Dermis lymphatic vessel endothelial cell (primary cell): ENCODE measurements around the gene PCDHA9. TPM values are rescaled to one million over a fixed set of nuclear protein-coding genes. Genes with fewer than 3 reads are reported as not detected.

ENCODE experiments used
- total RNA-seq: library from RNA; depleted of rRNA; stranded (reverse); fragments of >200 nt; gene quantifications from 2 replicates; pipeline ENCODE4 v1.2.1, GENCODE V29; 2014

The PCDHA9 gene, protein sequence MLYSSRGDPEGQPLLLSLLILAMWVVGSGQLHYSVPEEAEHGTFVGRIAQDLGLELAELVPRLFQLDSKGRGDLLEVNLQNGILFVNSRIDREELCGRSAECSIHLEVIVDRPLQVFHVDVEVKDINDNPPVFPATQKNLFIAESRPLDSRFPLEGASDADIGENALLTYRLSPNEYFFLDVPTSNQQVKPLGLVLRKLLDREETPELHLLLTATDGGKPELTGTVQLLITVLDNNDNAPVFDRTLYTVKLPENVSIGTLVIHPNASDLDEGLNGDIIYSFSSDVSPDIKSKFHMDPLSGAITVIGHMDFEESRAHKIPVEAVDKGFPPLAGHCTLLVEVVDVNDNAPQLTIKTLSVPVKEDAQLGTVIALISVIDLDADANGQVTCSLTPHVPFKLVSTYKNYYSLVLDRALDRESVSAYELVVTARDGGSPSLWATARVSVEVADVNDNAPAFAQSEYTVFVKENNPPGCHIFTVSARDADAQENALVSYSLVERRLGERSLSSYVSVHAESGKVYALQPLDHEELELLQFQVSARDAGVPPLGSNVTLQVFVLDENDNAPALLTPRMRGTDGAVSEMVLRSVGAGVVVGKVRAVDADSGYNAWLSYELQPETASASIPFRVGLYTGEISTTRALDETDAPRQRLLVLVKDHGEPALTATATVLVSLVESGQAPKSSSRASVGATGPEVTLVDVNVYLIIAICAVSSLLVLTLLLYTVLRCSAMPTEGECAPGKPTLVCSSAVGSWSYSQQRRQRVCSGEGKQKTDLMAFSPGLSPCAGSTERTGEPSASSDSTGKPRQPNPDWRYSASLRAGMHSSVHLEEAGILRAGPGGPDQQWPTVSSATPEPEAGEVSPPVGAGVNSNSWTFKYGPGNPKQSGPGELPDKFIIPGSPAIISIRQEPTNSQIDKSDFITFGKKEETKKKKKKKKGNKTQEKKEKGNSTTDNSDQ
- under 0.01 and 0.09 TPM in 2 replicates for total RNA-seq

DNA sequence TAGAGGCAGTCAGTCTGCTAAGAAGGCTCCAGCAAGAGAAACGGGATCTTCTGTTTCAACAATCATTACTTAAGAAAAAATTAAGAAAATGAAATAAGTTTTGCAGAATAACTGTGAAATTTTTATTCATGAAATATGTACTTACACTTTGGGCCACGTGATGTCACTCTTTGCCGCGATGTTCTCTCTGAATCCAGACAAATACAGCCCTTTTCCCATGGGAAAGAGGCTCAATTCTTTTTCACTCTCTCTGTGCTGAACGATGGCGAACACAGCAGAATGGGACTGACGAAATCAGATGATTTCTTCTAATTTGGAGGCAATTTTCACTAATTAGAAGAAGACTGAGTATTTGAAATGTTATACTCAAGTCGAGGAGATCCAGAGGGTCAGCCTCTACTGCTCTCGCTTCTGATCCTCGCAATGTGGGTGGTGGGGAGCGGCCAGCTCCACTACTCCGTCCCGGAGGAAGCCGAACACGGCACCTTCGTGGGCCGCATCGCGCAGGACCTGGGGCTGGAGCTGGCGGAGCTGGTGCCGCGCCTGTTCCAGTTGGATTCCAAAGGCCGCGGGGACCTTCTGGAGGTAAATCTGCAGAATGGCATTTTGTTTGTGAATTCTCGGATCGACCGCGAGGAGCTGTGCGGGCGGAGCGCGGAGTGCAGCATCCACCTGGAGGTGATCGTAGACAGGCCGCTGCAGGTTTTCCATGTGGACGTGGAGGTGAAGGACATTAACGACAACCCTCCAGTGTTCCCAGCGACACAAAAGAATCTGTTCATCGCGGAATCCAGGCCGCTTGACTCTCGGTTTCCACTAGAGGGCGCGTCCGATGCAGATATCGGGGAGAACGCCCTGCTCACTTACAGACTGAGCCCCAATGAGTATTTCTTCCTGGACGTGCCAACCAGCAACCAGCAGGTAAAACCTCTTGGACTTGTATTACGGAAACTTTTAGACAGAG is at the start of gene PCDHA9:
Gene PCDHA9 (plus strand): TSS at position 244 of the 964 bp plus-strand sequence. CDS start 114 bp downstream, at position 358.

DNA sequence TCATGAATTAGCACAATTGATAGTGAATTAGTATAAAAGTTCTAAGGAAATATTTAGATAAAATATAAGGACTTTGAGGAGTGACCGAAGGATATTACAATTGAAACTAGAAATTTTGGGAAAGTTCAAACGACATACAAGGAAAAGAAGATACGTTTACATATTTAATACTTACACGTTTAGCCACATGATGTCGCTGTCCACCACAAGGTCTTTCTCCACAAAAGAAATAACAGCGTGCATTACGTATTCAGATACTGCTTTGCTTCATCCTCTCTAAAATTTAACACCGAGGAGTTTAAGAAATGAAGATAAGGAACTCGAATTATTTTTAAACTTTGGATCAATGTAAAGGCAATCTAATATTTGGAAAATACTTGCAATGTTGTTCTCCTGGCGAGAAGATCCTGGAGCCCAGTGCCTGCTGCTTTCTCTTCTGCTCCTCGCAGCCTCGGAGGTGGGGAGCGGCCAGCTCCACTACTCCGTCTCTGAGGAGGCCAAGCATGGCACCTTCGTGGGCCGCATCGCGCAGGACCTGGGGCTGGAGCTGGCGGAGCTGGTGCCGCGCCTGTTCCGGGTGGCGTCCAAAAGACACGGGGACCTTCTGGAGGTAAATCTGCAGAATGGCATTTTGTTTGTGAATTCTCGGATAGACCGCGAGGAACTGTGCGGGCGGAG is 47.2 kb upstream of the PCDHA9 start, which contains the start of gene PCDHA3:
Gene PCDHA3 (plus strand): TSS at position 242 of the 678 bp plus-strand sequence.

DNA sequence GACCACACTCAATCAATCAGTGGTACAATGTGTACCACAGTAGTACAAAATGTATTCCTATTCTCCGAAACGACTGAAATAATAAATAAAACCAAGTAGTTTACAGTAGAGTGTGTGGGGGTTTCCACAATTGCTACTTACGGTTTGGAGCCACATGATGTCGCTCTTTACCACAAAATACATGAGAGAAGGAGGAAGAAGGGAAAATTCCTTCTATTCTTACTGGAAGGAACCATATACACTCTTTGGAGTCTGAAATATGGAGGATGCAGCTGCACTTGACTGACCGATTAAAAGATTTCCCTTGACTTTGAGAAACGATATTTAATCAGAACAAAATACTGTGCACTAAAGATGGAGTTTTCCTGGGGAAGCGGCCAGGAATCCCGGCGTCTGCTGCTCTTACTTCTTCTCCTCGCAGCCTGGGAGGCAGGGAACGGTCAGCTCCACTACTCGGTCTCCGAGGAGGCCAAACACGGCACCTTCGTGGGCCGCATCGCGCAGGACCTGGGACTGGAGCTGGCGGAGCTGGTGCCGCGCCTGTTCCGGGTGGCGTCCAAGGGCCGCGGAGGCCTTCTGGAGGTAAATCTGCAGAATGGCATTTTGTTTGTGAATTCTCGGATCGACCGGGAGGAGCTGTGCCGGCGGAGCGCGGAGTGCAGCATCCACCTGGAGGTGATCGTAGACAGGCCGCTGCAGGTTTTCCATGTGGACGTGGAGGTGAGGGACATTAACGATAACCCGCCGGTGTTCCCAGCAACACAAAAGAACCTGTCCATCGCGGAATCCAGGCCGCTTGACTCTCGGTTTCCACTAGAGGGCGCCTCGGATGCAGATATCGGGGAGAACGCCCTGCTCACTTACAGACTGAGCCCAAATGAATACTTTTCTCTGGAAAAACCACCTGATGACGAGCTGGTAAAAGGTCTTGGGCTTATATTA is 41.1 kb upstream of the PCDHA9 start, which contains the start of gene PCDHA4:
Gene PCDHA4 (plus strand): TSS at position 235 of the 942 bp plus-strand sequence.

DNA sequence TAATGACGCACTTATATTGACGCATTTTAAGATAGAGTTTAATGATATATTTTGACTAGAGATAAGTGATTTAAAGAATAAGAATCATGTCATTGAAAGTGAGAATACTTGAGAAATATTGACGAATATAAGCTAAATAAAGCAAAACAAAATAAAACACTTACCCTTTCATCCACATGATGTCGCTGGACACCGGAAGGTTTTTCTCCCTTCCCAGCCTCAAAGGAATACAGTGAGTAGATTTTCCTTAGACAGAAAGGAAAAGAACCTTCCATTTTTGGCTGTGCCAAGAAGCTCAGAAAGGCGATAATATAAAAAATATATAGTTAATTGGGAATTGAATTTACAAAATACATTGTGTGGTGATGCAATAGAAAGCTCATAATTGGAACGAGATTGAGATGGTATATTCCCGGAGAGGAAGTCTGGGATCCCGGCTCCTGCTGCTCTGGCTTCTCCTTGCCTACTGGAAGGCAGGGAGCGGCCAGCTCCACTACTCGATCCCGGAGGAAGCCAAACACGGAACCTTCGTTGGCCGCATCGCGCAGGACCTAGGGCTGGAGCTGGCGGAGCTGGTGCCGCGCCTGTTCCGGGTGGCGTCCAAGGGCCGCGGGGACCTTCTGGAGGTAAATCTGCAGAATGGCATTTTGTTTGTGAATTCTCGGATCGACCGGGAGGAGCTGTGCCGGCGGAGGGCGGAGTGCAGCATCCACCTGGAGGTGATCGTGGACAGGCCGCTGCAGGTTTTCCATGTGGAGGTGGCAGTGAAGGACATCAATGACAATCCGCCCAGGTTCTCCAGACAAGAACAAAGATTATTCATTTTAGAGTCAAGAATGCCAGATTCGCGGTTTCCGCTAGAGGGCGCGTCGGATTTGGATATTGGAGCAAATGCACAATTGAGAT is 26.6 kb upstream of the PCDHA9 start, which contains the start of gene PCDHA5:
Gene PCDHA5 (plus strand): TSS at position 239 of the 906 bp plus-strand sequence.

DNA sequence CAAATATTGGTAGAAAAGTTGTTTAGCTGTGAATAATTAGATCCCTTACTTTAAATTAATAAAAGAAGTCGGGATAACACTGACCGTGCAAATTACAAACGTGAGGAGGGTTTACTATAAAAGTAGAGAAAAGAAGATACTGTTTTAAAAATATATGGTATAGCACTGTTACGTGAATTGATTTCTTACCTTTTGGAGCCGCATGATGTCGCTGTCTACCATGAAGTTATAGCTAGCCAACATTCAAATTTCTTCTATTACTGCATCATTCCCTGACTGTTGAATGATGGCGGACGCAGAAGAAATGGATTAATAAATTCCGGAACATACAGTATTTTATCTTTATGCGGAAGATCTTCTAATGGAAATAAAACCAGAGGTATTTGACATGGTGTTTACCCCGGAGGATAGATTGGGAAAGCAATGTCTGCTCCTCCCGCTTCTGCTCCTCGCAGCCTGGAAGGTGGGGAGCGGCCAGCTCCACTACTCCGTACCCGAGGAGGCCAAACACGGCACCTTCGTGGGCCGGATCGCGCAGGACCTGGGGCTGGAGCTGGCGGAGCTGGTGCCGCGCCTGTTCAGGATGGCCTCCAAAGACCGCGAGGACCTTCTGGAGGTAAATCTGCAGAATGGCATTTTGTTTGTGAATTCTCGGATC is 20.3 kb upstream of the PCDHA9 start, which contains the start of gene PCDHA6:
Gene PCDHA6 (plus strand): TSS at position 257 of the 658 bp plus-strand sequence. CDS start 132 bp downstream, at position 389.

DNA sequence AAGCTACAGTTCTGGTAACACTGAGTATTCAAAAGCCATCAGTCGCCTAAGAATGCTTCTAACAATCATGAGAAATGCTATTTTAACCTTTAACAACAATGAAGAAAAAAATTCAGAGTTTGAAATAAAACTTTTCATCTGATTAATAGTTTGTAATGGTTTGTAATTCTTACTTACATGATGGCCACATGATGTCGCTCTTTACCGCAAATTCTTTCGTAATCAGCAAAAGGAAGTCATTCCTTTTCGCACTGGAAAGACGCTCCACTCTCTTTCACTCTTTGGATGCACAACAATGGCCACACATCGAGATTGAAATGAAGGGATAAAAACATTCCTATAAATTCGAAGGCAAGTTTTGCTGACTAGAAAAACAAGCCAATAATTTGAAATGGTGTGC is 14.2 kb upstream of the PCDHA9 start, which contains the start of gene PCDHA7:
Gene PCDHA7 (plus strand): TSS at position 277 of the 400 bp plus-strand sequence. CDS start 115 bp downstream, at position 392.

DNA sequence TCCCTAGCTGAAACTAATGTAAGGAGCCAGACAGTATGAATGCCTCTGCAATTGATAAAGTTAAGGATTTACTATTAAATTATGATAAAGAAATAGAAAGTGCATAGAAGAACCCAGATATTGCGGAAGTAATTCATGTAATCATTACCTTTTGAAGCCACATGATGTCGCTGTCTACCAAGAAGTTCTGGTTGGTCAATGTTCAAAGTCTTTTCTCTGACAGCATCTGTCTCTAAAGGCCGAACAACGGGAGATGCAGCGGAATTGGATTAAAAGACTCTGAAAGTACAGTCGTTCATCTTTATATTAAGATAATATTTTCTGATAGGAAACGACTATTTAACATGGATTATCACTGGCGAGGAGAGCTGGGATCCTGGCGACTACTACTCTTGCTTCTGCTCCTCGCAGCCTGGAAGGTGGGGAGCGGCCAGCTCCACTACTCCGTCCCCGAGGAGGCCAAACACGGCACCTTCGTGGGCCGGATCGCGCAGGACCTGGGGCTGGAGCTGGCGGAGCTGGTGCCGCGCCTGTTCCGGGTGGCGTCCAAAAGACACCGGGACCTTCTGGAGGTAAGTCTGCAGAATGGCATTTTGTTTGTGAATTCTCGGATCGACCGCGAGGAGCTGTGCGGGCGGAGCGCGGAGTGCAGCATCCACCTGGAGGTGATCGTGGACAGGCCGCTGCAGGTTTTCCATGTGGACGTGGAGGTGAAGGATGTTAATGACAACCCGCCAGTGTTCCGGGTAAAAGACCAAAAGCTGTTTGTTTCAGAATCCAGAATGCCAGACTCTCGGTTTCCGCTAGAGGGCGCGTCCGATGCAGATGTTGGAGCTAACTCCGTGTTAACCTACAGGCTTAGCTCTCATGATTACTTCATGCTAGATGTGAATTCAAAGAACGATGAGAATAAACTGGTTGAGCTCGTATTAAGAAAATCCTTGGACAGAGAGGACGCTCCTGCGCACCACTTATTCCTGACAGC is 6.9 kb upstream of the PCDHA9 start, which contains the start of gene PCDHA8:
Gene PCDHA8 (plus strand): TSS at position 210 of the 985 bp plus-strand sequence. CDS start 135 bp downstream, at position 345.

DNA sequence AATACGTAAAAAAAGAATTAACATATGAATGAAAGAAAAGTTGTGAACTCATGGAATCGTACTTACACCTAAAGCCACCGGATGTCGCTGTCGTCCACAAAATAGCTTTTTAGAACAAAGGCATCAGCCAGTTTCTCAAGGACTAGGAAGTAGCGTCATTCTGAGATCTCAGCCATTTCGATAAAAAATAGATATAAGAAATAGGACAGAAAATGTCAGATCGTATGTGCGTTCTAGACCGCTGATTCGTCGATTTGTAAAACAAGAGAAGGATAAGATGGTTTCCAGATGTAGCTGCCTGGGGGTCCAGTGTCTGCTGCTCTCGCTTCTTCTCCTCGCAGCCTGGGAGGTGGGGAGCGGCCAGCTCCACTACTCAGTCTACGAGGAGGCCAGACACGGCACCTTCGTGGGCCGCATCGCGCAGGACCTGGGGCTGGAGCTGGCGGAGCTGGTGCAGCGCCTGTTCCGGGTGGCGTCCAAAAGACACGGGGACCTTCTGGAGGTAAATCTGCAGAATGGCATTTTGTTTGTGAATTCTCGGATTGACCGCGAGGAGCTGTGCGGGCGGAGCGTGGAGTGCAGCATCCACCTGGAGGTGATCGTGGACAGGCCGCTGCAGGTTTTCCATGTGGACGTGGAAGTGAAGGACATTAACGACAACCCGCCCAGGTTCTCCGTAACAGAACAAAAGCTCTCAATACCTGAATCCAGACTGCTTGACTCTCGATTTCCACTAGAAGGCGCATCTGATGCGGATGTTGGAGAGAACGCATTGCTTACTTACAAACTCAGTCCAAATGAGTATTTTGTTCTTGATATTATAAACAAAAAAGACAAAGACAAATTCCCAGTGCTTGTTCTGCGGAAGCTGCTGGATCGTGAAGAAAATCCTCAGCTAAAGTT is 7.8 kb downstream of the PCDHA9 start, which contains the start of gene PCDHA10:
Gene PCDHA10 (plus strand): TSS at position 126 of the 903 bp plus-strand sequence. CDS start 152 bp downstream, at position 278.

DNA sequence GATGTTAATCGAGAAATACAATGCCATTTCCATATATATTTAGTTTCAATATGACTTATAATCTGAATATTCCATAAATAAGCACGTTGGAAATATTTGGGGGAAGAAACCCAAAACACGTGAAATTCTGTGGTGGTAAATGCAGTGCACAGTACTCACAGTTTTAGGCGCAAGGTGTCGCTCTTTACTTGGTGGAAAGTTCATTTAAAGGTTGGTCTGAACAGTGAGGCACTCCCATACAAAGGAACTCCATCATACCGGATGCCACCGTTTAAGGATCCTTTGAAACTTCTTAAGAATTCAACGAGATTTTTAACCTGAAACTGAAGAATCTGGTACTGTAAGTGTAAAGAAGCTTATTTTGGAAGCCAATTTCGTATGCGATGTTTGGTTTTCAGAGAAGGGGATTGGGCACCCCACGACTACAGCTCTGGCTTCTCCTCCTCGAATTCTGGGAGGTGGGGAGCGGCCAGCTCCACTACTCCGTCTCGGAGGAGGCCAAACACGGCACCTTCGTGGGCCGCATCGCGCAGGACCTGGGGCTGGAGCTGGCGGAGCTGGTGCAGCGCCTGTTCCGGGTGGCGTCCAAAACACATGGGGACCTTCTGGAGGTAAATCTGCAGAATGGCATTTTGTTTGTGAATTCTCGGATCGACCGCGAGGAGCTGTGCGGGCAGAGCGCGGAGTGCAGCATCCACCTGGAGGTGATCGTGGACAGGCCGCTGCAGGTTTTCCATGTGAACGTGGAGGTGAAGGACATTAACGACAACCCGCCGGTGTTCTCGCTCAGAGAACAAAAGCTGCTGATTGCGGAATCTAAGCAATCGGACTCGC is 20.8 kb downstream of the PCDHA9 start, which contains the start of gene PCDHA11:
Gene PCDHA11 (plus strand): TSS at position 237 of the 834 bp plus-strand sequence. CDS start 147 bp downstream, at position 384.

DNA sequence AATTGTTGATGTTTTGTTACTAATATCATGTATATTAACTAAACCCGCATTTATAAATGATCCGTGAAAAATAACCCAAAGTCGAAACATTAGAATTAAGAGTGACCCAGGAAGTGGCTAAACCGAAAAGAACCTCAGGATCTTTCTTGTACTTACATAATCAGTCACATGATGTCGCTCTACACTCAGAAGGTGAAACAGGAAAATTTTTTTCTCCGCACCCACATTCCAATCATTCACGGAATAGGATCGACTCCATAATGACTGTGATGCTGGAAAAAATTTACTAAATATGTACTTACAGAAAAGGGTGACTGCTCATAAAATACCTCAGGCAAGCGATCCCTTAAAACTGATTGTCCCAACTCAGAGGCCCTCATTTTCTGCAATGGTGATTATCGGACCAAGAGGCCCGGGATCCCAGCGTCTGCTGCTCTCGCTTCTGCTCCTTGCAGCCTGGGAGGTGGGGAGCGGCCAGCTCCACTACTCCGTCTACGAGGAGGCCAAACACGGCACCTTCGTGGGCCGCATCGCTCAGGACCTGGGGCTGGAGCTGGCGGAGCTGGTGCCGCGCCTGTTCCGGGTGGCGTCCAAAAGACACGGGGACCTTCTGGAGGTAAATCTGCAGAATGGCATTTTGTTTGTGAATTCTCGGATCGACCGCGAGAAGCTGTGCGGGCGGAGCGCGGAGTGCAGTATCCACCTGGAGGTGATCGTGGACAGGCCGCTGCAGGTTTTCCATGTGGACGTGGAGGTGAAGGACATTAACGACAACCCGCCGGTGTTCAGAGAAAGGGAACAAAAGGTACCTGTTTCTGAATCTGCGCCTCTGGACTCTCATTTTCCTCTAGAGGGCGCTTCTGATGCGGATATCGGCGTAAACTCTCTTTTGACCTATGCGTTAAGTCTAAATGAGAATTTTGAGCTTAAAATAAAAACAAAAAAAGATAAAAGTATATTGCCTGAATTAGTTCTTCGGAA is 27.2 kb downstream of the PCDHA9 start, which contains the start of gene PCDHA12:
Gene PCDHA12 (plus strand): TSS at position 224 of the 981 bp plus-strand sequence. CDS start 165 bp downstream, at position 389.

DNA sequence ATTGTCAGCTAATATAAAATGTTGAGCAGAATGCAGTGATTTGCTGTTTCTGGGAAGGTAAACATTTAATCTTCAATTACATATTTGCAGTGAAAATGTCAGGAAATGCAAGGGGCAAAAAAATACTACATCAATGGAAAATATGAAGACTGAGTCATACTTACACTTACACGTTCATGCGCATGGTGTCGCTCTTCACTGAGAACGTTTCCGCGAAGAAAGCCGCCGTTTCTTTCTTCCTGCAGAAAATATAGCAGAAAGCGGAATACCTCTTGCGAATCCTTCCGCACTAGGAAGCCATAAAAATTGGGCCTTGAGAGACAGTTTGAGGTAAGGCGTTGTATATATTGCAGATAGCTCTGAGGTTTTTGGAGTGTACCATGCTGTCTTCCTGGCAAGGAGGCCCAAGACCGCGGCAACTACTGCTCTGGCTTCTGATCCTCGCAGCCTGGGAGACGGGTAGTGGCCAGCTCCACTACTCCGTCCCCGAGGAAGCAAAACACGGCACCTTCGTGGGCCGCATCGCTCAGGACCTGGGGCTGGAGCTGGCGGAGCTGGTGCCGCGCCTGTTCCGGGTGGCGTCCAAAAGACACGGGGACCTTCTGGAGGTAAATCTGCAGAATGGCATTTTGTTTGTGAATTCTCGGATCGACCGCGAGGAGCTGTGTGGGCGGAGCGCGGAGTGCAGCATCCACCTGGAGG is 33.9 kb downstream of the PCDHA9 start, which contains the start of gene PCDHA13:
Gene PCDHA13 (plus strand): TSS at position 236 of the 702 bp plus-strand sequence. CDS start 145 bp downstream, at position 381.

